Measurements from ENCODE around the gene GPR150.

DNA sequence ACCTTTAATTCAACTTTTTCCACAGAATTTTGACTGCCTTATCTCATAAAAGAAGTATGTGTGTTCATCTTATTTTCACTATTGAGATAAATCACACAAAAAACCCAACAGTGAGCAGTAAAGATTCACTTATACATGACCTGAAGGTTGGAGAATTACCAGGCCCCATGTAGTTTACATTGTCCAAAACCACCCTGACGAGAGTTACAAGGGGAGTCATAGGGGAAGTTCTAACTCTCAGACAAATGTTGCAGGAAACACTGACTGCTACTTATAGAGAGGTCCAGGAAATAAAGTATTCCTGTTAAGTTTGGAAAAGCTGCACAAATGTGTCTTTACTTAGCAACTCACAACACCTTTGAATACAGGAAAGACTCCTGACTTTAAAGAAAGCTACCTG is 48.8 kb downstream of the GPR150 start:
- TF ChIP-seq, protein P1, sequence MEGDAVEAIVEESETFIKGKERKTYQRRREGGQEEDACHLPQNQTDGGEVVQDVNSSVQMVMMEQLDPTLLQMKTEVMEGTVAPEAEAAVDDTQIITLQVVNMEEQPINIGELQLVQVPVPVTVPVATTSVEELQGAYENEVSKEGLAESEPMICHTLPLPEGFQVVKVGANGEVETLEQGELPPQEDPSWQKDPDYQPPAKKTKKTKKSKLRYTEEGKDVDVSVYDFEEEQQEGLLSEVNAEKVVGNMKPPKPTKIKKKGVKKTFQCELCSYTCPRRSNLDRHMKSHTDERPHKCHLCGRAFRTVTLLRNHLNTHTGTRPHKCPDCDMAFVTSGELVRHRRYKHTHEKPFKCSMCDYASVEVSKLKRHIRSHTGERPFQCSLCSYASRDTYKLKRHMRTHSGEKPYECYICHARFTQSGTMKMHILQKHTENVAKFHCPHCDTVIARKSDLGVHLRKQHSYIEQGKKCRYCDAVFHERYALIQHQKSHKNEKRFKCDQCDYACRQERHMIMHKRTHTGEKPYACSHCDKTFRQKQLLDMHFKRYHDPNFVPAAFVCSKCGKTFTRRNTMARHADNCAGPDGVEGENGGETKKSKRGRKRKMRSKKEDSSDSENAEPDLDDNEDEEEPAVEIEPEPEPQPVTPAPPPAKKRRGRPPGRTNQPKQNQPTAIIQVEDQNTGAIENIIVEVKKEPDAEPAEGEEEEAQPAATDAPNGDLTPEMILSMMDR (IDR thresholded peaks at IDR 0.05), result no peak
- TF ChIP-seq POLR2A (IDR thresholded peaks at IDR 0.05), result no peak
